Activated CD8-positive, alpha-beta memory T cell treated with anti-CD3 and anti-CD28 coated beads, Interleukin-2, amount 50 U/mL, for 1 hour (primary cell): ENCODE measurements around the gene ZG16.
A peak's percentile ranks its signal among the peaks of the same experiment; 100 is the strongest.

Source experiments
- DNase-seq: peaks from one replicate; pipeline ENCODE4 v3.0.0-alpha.2; 2020; ENCODE audit errors: extremely low read depth

The ZG16 gene

DNA sequence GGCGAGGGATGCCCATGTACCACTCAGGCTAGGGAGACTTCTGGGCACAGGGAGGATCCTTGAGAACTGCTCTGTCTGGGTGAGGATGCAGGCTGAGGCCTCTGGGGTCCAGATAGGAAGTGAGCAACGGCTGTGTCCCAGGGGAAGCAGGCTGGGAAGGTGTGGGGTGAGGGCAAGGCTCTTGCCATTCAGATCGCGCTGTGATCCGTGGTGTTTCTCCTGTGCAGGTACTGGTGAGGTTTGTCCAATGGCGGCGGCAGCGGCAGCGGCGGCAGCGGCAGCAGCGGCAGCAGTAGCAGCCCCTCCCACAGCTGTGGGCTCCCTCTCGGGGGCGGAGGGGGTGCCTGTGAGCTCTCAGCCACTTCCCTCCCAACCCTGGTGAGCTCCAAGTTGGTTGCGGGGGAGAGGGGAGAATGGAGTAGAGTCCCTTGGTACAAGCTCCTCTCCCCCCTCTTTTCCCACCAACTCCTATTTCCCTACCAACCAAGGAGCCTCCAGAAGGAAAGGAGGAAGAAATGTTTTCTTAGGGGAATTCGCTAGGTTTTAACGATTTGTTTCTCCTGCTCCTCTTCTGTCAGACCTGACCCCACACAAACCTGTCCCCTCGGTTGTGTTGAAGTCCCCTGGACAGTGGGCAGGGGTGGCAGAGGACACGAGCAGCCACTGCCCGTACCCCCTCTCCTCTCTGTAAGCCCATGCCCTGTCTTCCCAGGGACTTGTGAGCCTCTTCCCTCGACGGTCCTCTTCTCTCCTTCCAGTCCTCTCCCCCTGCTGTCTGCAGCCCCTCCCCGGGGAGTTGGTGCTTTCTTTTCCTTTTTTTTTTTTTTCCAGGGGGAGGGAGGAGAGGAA is 32.0 kb downstream of the ZG16 start:
- DNase-seq, result no peak

DNA sequence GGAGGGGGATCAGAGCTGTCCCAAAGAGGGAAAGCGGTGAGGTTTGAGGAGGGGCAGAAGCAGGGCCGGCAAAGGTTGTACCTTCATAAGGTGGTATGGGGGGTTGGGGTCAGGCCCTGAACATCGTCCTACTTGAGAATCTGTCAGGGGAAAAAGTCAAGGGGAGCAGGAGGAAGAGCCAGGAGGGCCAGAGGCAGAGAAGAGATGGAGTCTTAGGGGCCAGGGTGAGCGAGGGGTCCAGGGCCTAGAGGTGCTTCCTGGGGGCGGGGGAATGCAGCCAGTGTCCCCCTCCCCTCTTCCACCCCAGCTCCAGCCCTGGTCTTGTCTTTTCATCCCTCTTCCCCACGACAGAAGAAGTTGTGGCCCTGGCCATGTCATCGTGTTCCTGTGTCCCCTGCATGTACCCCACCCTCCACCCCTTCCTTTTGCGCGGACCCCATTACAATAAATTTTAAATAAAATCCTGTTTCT is 32.7 kb downstream of the ZG16 start:
- no peak for DNase-seq

DNA sequence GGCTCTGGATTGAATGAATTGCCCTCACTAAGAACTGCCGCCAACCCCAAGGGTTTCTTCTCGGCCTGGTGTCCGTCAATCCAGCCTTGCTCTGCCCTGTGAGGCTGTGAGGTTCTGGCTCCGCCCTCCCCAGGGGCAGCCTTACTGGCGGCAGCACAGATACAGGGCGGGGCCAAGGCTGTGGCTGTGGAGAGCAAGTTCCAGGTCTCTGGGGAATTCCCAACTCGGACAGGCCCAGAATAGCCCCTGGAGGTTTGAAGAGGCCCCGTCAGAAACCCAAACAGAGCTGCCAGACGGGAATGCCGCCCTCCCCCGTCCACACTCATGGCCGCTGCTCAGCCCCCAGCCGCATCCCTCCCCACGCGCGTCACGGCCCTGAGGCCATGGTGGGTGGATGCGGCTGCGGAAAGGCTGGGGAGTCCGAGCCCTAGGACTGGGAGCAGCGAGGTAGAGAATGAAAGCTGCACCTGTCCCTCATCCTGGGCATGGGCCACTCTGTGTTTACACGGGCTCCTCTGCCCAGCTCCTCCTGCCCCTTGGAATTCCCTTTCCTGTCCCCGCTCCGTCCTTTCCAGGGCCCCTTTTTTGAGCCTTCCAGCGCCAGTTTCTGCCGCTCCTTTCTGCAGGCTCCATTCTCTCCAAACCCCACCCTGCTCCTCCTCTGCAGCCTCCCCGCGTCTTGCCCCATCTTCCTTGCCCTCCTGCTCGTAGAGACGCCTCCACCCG is 33.3 kb downstream of the ZG16 start:
- no peak for DNase-seq

DNA sequence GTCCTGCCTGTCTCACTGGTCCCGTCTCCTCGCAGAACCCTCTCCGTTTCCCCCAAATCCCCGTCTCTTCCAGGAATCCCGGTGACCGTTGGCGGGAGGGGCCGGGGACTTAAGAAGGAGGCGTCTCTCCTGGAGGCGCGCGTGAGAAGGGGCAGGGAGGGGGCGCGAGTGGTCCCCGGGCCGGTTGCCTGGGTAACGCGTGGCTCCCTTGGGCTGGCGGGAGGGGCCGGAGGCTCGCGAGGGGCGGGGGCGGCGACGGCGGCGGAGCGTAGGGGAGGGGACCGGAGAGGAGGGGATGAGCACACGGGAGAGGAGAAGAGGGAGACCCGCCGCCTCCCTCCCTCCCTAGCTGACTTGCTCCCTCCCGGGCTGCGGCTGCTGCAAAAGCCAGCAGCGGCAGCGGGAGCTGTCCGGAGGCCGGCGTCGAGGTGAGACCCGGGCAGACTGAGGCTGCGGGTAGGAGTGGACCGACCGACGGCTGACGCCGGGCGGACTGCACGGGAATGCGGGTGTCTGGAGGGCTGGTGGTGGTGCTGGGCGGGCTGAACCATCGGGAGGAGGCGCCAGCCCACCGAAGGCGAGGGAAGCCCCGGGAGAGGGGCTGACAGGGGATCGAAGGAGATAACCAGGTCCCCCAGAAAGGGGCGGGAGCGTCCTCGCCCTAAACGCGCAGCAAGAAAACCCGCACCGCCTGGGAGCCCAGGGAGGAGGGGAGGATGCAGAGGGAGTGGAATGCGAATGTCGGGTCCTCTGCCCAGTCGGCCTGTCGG is 34.0 kb downstream of the ZG16 start, which contains the start of gene PRRT2:
PRRT2 (plus strand) TSS at position 298 of the 770 bp plus-strand sequence. CDS start 862 bp downstream, outside the sequence.
- DNase-seq, result no peak

DNA sequence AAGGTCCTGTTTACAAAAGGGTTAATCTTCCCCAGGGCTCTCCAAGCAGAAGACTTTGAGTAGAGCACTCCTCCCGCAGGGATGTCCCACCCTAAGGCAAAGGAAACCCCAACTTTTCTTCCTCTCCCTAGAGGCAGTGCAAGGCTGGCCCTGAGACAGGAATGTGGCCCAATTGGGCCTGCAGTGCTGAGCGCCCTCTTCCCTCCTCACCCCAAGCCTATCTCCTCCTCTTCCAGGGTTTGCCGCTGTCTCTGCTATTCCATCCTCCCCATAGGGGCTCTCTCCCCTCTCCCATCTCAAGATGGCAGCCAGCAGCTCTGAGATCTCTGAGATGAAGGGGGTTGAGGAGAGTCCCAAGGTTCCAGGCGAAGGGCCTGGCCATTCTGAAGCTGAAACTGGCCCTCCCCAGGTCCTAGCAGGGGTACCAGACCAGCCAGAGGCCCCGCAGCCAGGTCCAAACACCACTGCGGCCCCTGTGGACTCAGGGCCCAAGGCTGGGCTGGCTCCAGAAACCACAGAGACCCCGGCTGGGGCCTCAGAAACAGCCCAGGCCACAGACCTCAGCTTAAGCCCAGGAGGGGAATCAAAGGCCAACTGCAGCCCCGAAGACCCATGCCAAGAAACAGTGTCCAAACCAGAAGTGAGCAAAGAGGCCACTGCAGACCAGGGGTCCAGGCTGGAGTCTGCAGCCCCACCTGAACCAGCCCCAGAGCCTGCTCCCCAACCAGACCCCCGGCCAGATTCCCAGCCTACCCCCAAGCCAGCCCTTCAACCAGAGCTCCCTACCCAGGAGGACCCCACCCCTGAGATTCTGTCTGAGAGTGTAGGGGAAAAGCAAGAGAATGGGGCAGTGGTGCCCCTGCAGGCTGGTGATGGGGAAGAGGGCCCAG is 34.9 kb downstream of the ZG16 start:
- DNase-seq, result no peak

DNA sequence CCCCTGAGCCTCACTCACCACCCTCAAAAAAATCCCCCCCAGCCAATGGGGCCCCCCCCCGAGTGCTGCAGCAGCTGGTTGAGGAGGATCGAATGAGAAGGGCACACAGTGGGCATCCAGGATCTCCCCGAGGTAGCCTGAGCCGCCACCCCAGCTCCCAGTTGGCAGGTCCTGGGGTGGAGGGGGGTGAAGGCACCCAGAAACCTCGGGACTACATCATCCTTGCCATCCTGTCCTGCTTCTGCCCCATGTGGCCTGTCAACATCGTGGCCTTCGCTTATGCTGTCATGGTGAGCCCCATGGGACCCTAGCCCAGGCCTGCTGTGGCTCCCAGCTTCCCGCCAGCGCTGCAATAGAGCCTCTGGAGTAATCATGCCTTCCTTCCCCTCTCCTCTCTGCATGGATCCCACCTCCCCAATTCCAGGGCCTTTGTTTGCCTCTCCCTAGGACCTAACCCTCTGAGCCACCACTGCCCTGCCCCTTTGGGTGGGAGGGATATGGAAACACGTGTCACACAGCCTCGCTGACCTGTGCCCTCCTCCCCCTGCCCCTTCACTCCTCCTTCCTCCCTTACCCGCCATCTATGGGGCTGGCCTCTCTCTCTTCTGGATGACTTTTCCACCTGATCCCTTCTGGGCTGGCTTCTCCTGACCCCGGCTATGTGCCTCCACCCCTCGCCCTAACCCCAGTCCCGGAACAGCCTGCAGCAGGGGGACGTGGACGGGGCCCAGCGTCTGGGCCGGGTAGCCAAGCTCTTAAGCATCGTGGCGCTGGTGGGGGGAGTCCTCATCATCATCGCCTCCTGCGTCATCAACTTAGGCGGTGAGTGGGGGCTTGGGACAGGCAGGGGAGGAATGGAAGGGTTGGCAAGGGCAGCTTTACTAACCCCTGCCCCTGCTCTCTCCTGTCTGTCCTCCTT is 35.8 kb downstream of the ZG16 start:
- DNase-seq, result no peak

DNA sequence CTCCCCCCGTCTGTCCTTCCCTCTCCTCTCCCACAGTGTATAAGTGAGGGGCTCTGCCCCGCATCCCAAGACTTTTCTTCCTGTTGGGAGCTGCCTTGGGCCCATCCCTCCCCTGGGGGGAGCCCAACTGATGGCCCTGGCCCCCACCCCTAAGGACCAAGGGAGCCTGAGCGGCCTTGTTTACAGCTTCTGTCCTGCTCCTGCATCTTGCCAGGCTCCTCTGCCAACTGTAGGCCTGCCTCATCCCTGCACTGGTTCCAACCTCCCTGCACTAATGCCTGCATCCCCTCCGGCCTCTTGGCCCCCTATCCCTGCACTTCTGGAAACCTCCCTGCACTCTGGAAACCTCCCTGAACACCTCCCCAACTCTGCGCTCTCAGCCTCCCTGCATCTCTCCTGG is 36.5 kb downstream of the ZG16 start:
- DNase-seq, result no peak

DNA sequence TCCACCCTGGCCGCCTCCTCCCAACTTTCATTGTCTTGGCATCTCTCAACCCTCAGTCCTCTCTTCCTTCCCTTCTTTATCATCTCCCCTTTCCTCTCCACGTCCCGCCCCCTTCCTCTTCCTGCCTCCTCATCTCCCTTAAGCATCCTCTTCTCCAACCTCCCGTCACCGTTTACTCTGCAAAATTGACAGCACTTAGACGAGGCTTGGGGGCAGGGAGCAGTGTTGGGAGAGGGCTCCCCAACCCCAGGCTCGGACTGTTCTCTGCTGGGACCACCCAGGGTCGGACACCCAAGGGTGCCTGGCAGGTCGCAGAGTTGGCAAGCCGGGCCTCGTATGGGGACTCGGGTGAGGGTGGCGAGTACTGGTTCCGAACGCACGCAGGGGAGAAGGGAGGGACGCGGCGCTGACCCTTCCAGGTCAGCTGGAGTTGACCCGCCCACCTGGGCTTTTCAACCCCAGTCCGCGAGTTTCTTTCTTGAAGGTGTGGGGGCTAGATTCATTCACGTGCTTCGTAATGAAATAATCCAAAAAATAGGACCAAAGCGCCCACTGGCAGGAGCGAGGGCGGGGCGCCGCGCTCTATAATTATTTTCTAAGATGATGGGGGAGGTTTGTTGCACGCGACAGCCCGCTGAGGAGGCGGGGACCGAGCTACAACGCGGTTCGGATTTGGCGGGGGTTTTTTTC is 37.1 kb downstream of the ZG16 start:
- no peak for DNase-seq

DNA sequence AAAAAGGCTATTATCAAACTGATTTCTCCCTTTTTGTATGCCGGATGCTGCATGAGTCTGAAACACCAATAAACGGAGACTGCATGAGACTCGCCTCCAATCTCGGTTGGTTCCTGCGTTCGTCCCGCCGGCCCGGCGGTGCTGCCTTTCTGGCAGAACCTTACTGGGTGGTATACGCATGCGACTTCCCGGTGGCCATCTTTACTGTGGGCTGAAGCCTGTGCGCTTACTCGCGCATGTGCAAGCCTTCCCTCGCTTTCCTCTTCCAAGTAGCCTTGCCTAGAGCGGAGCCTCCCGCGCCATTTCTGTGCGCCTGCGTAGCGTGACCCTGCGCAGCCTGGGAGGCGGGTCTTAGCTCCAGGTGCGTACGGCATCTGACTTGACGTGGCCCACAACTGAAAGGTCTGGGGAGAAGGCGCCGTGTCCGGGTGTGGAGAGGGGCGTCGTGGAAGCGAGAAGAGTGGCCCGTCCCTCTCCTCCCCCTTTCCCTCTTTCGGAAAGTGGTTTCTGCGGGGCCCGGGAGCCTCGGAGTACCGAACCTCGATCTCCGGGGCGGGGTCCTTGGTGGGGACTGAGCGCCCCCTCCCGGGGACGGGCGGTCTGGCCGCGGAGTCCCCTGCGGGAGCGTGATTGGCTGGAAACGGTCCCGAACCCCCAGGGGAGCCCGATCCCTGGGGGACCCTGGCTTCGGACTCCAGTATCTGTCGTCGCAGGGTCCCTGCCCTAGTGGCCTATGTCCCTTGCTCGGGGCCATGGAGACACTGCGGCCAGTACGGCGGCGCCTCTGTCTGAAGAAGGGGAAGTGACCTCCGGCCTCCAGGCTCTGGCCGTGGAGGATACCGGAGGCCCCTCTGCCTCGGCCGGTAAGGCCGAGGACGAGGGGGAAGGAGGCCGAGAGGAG is 38.0 kb downstream of the ZG16 start, which contains the start of gene PAGR1:
PAGR1 (plus strand) TSS at position 360 of the 901 bp plus-strand sequence; CDS start at position 734, 374 bp downstream.
- DNase-seq, result peak; percentile 94

DNA sequence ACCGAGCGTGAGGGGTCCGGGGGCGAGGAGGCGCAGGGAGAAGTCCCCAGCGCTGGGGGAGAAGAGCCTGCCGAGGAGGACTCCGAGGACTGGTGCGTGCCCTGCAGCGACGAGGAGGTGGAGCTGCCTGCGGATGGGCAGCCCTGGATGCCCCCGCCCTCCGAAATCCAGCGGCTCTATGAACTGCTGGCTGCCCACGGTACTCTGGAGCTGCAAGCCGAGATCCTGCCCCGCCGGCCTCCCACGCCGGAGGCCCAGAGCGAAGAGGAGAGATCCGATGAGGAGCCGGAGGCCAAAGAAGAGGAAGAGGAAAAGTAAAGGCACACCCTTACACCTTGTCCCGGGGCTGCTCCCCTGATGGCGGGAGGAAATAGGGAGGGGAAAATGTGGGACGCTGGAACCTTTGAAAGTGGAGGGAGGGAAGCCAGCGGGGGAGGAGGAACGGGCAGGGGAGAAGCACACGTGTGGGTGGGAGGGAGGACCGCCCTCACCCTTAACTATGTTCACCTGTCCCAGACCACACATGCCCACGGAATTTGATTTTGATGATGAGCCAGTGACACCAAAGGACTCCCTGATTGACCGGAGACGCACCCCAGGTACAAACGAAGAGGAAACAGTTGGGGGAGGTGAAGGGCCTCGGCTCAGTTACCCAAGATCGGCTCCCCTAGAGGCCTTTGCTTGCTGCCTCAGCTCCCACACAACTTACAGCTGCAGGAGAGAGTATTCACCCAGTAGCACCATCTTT is 38.8 kb downstream of the ZG16 start:
- no peak for DNase-seq

DNA sequence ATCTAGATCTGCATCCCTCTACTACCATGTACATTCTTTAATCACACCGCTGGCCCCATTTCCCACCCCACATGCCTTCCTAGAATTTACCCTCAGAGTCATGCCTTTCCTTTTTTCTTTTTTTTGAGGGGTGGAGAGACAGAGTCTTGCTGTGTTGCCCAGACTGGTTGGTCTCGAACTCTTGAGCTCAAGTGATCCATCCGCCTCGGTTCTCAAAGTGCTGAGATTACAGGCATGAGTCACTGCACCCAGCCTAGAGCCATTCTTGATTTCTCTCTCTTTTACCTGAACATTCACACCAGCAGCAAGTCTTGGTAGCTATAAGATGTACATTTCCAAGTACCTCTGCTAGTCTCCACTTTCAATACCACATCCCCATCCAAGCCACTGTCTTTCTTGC is 40.0 kb downstream of the ZG16 start:
- DNase-seq, result no peak

DNA sequence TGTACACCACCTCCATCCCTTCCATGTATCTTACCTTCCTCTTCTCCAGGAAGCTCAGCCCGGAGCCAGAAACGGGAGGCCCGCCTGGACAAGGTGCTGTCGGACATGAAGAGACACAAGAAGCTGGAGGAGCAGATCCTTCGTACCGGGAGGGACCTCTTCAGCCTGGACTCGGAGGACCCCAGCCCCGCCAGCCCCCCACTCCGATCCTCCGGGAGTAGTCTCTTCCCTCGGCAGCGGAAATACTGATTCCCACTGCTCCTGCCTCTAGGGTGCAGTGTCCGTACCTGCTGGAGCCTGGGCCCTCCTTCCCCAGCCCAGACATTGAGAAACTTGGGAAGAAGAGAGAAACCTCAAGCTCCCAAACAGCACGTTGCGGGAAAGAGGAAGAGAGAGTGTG is 41.5 kb downstream of the ZG16 start:
- no peak for DNase-seq

DNA sequence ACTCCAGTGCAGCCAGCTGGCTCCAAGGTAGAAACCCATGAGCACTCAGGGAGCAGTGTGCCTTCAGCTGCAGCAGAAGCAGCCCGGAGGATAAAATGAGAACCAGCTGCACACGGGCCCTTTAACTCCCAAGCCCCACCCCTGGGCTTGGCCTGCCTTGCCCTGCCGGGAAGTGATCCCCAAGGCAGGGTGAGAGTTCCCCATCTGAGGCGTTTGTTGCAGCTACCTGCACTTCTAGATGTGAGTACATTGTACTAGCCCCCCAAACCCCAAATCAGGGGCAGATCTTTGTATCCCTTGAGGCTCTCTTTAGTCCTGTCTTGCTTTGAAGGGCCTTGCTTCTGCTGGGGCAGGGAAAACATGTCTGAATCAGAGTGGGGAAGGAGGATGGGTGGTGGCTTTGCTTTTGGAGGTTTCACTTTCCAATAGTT is 42.2 kb downstream of the ZG16 start, which contains the start of gene MVP:
MVP (plus strand) TSS at position 192 of the 431 bp plus-strand sequence. CDS start 10,088 bp downstream, outside the sequence.
- no peak for DNase-seq

DNA sequence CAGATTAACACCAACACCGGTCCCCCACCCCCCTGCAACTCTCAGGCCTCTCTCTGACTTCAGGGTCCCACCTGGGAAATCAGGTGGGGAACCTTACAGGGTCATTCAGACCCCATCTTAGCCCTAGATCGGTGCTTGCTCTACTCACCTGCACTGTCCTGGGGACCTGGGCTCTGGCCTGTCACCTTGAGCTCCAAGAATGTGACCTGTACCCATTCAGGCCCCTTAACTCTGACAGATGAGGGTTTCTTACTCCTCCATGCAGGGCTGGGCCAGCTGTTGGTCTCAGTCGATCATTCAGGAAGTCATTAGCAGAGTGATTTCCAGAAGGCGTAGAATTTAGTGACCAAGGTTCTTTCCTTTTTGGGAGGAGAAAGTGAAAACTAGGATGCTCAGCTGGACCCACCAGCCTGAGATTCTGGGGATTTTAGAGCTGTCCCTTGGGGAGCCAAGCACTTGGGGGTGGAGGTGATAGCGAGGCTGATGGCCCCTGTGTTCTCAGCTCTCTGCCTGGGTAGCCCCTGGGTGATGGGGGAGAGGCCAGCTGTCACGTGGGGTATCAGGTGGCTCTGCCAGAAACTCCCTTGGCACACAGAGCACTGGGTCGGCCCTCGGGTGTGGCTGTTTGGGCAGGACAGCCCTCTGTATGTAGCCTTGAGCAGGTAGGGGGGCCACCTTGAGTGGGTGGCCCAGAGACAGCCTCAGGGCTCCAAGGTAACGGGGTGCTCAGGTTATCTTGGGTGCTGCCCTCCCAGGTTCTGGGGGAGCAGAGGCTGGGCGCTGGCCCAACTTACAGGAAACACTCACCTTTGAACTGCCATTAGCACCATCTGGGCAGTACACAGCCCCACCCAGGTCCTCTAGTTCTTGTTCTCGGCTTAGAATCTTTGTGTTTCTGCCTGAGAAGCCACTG is 42.9 kb downstream of the ZG16 start:
- no peak for DNase-seq

DNA sequence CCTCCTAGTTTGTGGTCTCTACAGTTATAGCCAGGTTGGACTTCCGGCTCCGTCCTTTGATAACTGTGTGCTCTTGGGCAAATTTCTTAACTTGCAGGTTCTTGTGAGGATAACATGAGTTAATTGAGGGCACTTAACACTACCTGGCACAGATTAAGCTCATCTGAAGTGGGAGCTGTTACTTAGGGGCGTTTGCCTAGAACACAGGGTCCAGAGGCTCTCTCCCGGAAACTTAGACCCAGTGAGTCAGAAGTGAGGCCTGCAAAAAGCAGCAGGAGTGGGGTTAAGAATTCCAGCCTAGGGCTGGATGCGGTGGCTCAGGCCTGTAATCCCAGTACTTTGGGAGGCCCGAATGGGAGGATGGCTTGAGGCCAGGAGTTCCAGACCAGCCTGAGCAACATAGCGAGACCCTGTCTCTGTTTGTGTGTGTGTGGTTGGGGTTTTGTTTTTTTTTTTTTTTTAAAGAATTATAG is 43.6 kb downstream of the ZG16 start:
- DNase-seq, result no peak

DNA sequence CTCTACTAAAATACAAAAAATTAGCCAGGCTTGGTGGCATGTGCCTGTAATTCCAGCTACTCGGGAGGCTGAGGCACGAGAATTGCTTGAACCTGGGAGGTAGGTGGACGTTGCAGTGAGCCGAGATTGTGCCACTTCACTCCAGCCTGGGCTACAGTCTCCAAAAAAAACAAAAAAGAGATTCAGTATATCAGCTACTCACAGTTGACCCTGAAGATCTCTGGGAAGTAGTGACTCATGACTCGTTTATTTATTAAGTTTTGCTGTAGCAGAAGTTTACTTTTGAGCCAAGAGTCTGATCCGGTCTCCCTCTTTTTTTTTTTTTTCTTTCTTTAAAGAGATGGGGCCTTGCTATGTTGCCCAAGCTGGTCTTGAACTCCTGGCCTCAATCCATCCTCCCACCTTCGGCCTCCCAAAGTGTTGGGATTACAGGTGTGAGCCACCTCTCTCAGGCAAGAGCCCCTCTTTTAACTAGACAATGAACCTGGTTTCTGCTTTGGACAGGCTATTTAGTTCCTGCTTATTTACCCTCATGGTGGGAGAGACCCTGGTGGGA is 46.6 kb downstream of the ZG16 start:
- DNase-seq, result no peak
